GM23338 (cell line): ENCODE results near the gene RDH12. TPM values are rescaled to one million over a fixed set of nuclear protein-coding genes. Genes with fewer than 3 reads are reported as not detected.

ENCODE experiments used
- ATAC-seq: fragments of 200-7000 bp; cut with Tn5 transposase; 3 replicates; pipeline ENCODE4 v1.9.1; 2020
- DNase-seq: peaks from one replicate; pipeline ENCODE4 v3.0.0-alpha.2; 2015; ENCODE audit warnings: low spot score
- H2AFZ ChIP-seq: fragments of 200-600 bp; sonication (generic); 2 replicates; pipeline ENCODE4 v1.8.0; 2016; ENCODE audit warnings: antibody characterized with exemption, mild to moderate bottlenecking, moderate library complexity
- H3F3A ChIP-seq: fragments of 200-600 bp; sonication (generic); replicated peaks from 2 replicates; pipeline ENCODE4 v1.8.0; 2017; ENCODE audit warnings: antibody characterized with exemption, mixed run types, low read depth
- H3K27ac ChIP-seq: fragments of 200-600 bp; sonication (generic); 2 replicates; pipeline ENCODE4 v1.6.1; 2016; ENCODE audit warnings: low read depth
- H3K27me3 ChIP-seq: fragments of 200-600 bp; sonication (generic); 2 replicates; pipeline ENCODE4 v1.8.0; 2016; ENCODE audit warnings: mild to moderate bottlenecking, mixed run types, moderate library complexity; ENCODE audit not compliant: insufficient read depth
- H3K36me3 ChIP-seq: fragments of 200-600 bp; sonication (generic); 2 replicates; pipeline ENCODE4 v1.8.0; 2016; ENCODE audit warnings: mild to moderate bottlenecking; ENCODE audit not compliant: insufficient read depth
- H3K4me1 ChIP-seq: fragments of 200-600 bp; sonication (generic); 2 replicates; pipeline ENCODE4 v1.8.0; 2016; ENCODE audit warnings: mild to moderate bottlenecking, moderate library complexity; ENCODE audit not compliant: insufficient read depth
- H3K4me2 ChIP-seq: fragments of 200-600 bp; sonication (generic); 2 replicates; pipeline ENCODE4 v1.7.1; 2017; ENCODE audit warnings: mixed run types
- H3K4me3 ChIP-seq: fragments of 200-600 bp; sonication (generic); 2 replicates; pipeline ENCODE4 v1.6.1; 2016; ENCODE audit warnings: mixed run types
- H3K79me2 ChIP-seq: fragments of 200-600 bp; sonication (generic); replicated peaks from 2 replicates; pipeline ENCODE4 v1.8.0; 2017; ENCODE audit warnings: mild to moderate bottlenecking; ENCODE audit not compliant: insufficient read depth
- H3K9me2 ChIP-seq: fragments of 200-600 bp; sonication (generic); 2 replicates; pipeline ENCODE4 v1.8.0; 2017; ENCODE audit not compliant: insufficient read depth
- H4K20me1 ChIP-seq: fragments of 200-600 bp; sonication (generic); replicated peaks from 2 replicates; pipeline ENCODE4 v1.8.0; 2017; ENCODE audit warnings: mild to moderate bottlenecking; ENCODE audit not compliant: insufficient read depth
- H3K27ac Mint-ChIP-seq: 2 replicates; pipeline ENCODE4 v1.8.0; 2020; ENCODE audit warnings: inconsistent platforms, mild to moderate bottlenecking, moderate library complexity, mixed read lengths
- H3K27me3 Mint-ChIP-seq: 3 replicates; pipeline ENCODE4 v1.8.0; 2022; ENCODE audit warnings: low read depth, mild to moderate bottlenecking, moderate library complexity, mixed read lengths, inconsistent platforms; ENCODE audit not compliant: insufficient read depth, poor library complexity
- H3K36me3 Mint-ChIP-seq: 3 replicates; pipeline ENCODE4 v1.8.0; 2021; ENCODE audit warnings: low read depth, mild to moderate bottlenecking, inconsistent platforms, moderate library complexity, mixed read lengths
- H3K4me1 Mint-ChIP-seq: 3 replicates; pipeline ENCODE4 v1.8.0; 2020; ENCODE audit warnings: mild to moderate bottlenecking, inconsistent platforms, mixed read lengths
- H3K4me3 Mint-ChIP-seq: 3 replicates; pipeline ENCODE4 v1.8.0; 2021; ENCODE audit warnings: moderate library complexity, mild to moderate bottlenecking, inconsistent platforms, mixed read lengths
- H3K9me3 Mint-ChIP-seq: 3 replicates; pipeline ENCODE4 v1.8.0; 2020; ENCODE audit warnings: moderate library complexity, mild to moderate bottlenecking, inconsistent platforms, mixed read lengths
- CTCF ChIP-seq, 2 experiments: fragments of 200-600 bp in 1 of 2; sonication (generic) in 1 of 2; conservative IDR thresholded peaks; 2 replicates each; pipeline versions ENCODE4 v1.5.1 to v1.6.1; 2016 to 2017; ENCODE audit warnings: antibody characterized with exemption in 2 of 2, low read depth in 2 of 2, mild to moderate bottlenecking in 2 of 2, moderate library complexity in 1 of 2
- NANOG ChIP-seq: IDR thresholded peaks from 2 replicates; pipeline ENCODE4 v1.6.1; 2016; ENCODE audit warnings: antibody characterized with exemption, borderline replicate concordance
- REST ChIP-seq: IDR thresholded peaks from one replicate; pipeline ENCODE4 v1.6.1; 2018; ENCODE audit warnings: antibody characterized with exemption; ENCODE audit not compliant: unreplicated experiment
- polyA plus RNA-seq: library from polyadenylated mRNA; unstranded; fragments of >200 nt; fragmentation: Nextera tagmentation; extraction: Ambion mirVana; gene quantifications from 2 replicates; pipeline ENCODE4 v1.2.1, GENCODE V29; 2016
- small RNA-seq: library from RNA; depleted of rRNA; stranded (forward); fragments of <200 nt; gene quantifications from one replicate; pipeline ENCODE3, GENCODE V24; 2014; ENCODE audit warnings: low replicate concordance
- total RNA-seq: library from RNA; depleted of rRNA; stranded (reverse); fragments of >200 nt; shearing (Covaris generic); gene quantifications from 2 replicates; pipeline ENCODE4 v1.2.3, GENCODE V29; 2014; rRNA removed

RDH12 gene
- total and polyA plus RNA-seq, 2 experiments from 2014 or later, result 0.28 to 1.6 TPM

GRCh38 chr14:67782090-67782489, 80.4 kb downstream of the RDH12 start:
- H3K27me3 Mint-ChIP-seq, result no peaks in the 10 kb centered on the region
- no peak for ATAC-seq
- no peaks in the 10 kb centered on the region for H3K9me3 Mint-ChIP-seq
- no peak for TF ChIP-seq NANOG
- no peak for TF ChIP-seq REST
- TF ChIP-seq CTCF (conservative IDR thresholded peaks at IDR 0.05; ENCODE audit: low read depth in 2 of 2), result no peak
- no peaks in the 10 kb centered on the region for H3K27me3 ChIP-seq
- no peaks in the 10 kb centered on the region for H3K9me2 ChIP-seq
- H3K4me1 ChIP-seq, result no peaks in the 10 kb centered on the region
- H3K4me1 Mint-ChIP-seq, result no peaks in the 10 kb centered on the region
- H3K27ac Mint-ChIP-seq, result no peak overlapping the region
- no peaks in the 10 kb centered on the region for H3K79me2 ChIP-seq
- H4K20me1 ChIP-seq, result peaks cover 4% of the 10 kb centered on the region; the same call in 1 of the 2 replicates
- H3K27ac ChIP-seq, result no peak overlapping the region
- no peaks in the 10 kb centered on the region for H3F3A ChIP-seq
- H3K4me3 ChIP-seq, result no peak overlapping the region
- H2AFZ ChIP-seq, result no peak overlapping the region
- H3K4me2 ChIP-seq, result no peak overlapping the region
- peaks cover 71% of the 10 kb centered on the region for H3K36me3 ChIP-seq
- no peak overlapping the region for H3K4me3 Mint-ChIP-seq
- peaks cover 67% of the 10 kb centered on the region for H3K36me3 Mint-ChIP-seq
- DNase-seq, result no peak

Small RNA genes within 50 kb of the gene (small RNA-seq; reads per million reads assigned to genes)
- gene AL049779.3 (not detected), gene RN7SL369P (not detected), gene RNA5SP386 (not detected)

Other genes with a start within 250 kb of the RDH12 start
- gene TMEM229B, start 213.2 kb upstream of the RDH12 start, total RNA-seq, result 1.6 and 2.4 TPM in 2 replicates
- 0.42 TPM in 1 of 2 replicates, not detected in the other for gene TMEM229B, start 213.2 kb upstream of the RDH12 start, polyA plus RNA-seq
- 30.6 and 33.9 TPM in 2 replicates for gene PLEKHH1, start 168.6 kb upstream of the RDH12 start, total RNA-seq
- gene PLEKHH1, start 168.6 kb upstream of the RDH12 start, polyA plus RNA-seq, result 14.7 and 15.4 TPM in 2 replicates
- 6.1 and 8.7 TPM in 2 replicates for gene PIGH, start 101.6 kb upstream of the RDH12 start, total RNA-seq
- gene PIGH, start 101.6 kb upstream of the RDH12 start, polyA plus RNA-seq, result 8.2 and 9.3 TPM in 2 replicates
- 67.2 and 69.4 TPM in 2 replicates for gene ARG2, start 82.0 kb upstream of the RDH12 start, total RNA-seq
- 38.6 and 42.7 TPM in 2 replicates for gene ARG2, start 82.0 kb upstream of the RDH12 start, polyA plus RNA-seq
- 44.5 and 44.7 TPM in 2 replicates for gene VTI1B, start 27.3 kb upstream of the RDH12 start, total RNA-seq
- 90.2 and 96.1 TPM in 2 replicates for gene VTI1B, start 27.3 kb upstream of the RDH12 start, polyA plus RNA-seq
- 139 and 142 TPM in 2 replicates for gene RDH11, start 6.1 kb upstream of the RDH12 start, total RNA-seq
- gene RDH11, start 6.1 kb upstream of the RDH12 start, polyA plus RNA-seq, result 83.5 and 95.2 TPM in 2 replicates
- 29.2 and 36.0 TPM in 2 replicates for gene ZFYVE26, start 114.7 kb downstream of the RDH12 start, total RNA-seq
- gene ZFYVE26, start 114.7 kb downstream of the RDH12 start, polyA plus RNA-seq, result 5.2 and 5.6 TPM in 2 replicates
- gene RAD51B, start 117.9 kb downstream of the RDH12 start, total RNA-seq, result 19.7 and 29.1 TPM in 2 replicates
- 6.3 and 15.7 TPM in 2 replicates for gene RAD51B, start 117.9 kb downstream of the RDH12 start, polyA plus RNA-seq